ENCODE measurements around the gene IKZF1.
A peak's percentile ranks its signal among the peaks of the same experiment; 100 is the strongest.

The IKZF1 gene

DNA sequence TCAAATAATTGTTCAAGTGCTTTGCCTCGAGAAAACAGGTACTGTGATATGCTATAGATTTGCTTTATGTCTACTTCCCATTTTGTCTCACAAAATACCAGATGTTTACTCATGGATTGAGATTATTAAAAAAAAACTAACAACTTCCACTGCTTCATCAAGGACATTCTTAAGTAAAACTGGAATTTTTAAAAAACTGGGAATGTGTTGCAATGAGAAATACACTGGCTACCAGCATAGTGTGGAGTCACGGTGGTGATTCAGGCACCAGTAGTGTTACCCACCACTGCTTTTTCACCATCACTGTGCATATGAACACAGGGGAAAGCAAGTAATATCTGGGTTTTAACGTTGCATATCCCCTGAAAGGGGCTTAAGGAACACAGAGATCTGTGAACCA lies 124.4 kb downstream of the IKZF1 start:
- Histone ChIP-seq H3K27ac (ENCODE audit: low read depth, low read length) (no peak overlapping the region), H3K36me3 (ENCODE audit: insufficient read depth, low read length) (no peaks in the 10 kb centered on the region), H3K4me3 (ENCODE audit: low read depth in 1 of 2, low read length in 2 of 2) (no peak overlapping the region), H3K27me3 (ENCODE audit: control insufficient read depth in 1 of 2, insufficient read depth in 2 of 2, low read length in 2 of 2) (no peaks in the 10 kb centered on the region), H3K9ac (ENCODE audit: low read length) (no peak overlapping the region), H3K4me1 (ENCODE audit: insufficient read depth, low read length) (no peaks in the 10 kb centered on the region), H3K9me3 (ENCODE audit: low read length) (no peaks in the 10 kb centered on the region)

DNA sequence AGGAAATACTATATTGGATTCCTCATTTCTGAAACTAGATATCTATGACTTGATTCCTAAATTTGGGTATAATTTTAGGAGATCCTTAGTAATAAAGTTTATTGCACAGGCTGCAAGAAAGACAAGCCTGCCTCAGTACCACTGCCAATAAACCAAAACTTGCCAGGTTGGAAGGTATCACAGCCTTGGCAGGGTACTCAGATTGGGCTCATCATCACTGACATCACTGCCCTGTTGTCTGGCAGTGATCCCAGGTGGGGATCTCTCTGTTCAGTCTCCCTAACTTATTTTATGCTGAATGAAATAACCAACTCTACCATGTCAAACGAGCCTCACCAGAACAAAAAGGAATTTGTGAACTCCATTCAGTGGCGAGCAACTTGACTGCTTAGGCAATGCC lies 126.8 kb downstream of the IKZF1 start:
- Histone ChIP-seq H3K4me1 (ENCODE audit: insufficient read depth, low read length) (no peaks in the 10 kb centered on the region), H3K27ac (ENCODE audit: low read depth, low read length) (no peak overlapping the region), H3K4me3 (ENCODE audit: low read depth in 1 of 2, low read length in 2 of 2) (no peak overlapping the region), H3K9ac (ENCODE audit: low read length) (no peak overlapping the region), H3K27me3 (ENCODE audit: control insufficient read depth in 1 of 2, insufficient read depth in 2 of 2, low read length in 2 of 2) (no peaks in the 10 kb centered on the region), H3K9me3 (ENCODE audit: low read length) (no peaks in the 10 kb centered on the region), H3K36me3 (ENCODE audit: insufficient read depth, low read length) (no peaks in the 10 kb centered on the region)

DNA sequence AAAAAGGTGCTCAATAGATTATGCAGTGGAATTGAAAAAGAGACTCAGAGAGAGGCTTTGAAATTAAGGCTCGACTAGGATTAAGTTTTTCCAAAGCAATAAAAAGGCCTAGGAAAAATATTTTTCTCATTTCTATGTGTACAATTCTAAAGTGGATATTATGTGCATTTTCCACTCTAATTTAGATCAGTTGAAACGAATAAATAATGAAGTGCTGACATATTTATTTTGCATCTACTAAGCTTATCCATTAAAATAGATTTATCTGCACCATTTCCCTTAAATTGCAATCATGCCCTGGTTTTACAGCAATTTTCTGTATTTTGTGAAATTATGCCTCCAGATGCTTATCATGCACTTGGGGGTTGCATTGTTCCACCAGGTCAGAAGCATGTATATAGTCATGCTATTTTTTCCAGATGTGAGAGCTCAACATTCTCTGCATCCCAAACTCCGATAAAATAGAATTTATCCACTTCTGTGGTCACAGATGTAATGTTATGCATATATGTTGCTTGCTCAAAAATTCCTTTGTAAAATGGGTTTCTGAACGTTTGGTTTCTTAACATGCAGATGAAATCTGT lies 127.3 kb downstream of the IKZF1 start:
- Histone ChIP-seq H3K4me1 (ENCODE audit: insufficient read depth, low read length) (no peaks in the 10 kb centered on the region), H3K9me3 (ENCODE audit: low read length) (no peaks in the 10 kb centered on the region), H3K9ac (ENCODE audit: low read length) (no peak overlapping the region), H3K27ac (ENCODE audit: low read depth, low read length) (no peak overlapping the region), H3K27me3 (ENCODE audit: control insufficient read depth in 1 of 2, insufficient read depth in 2 of 2, low read length in 2 of 2) (no peaks in the 10 kb centered on the region), H3K36me3 (ENCODE audit: insufficient read depth, low read length) (no peaks in the 10 kb centered on the region), H3K4me3 (ENCODE audit: low read depth in 1 of 2, low read length in 2 of 2) (no peak overlapping the region)

DNA sequence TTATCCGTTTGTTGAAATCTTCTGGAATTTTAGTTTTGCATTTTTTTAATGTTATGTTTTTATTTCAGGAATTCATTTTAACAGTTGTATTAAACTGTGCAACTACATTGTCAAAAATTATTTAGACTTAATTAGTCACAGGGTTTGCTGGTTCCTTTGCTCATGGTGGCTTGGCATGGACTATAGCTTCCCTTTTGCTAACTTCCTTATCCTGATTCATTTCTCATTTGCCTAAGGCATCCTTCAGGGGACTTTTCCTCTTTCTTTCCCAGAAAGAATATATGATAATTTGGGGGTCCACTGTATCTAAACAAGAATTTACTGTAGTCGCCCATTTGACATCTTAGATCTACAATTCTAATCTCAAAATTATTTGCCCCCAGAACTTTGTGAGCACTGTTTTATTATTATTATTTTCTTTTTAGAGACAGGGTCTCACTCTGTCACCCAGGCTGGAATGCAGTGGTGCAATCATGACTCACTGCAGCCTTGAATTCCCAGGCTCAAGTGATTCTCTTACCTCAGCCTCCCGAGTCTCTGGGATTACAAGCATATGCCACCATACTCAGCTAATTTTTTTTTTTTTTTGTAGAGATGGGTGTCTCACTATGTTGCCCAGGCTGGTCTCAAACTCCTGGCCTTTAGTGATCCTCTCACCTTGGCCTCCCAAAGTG lies 131.8 kb downstream of the IKZF1 start:
- H3K9ac ChIP-seq (ENCODE audit: low read length): no peak overlapping the region
- no peaks in the 10 kb centered on the region for H3K27me3 ChIP-seq (ENCODE audit: control insufficient read depth in 1 of 2, insufficient read depth in 2 of 2, low read length in 2 of 2)
- no peak overlapping the region for H3K27ac ChIP-seq (ENCODE audit: low read depth, low read length)
- H3K4me1 ChIP-seq (ENCODE audit: insufficient read depth, low read length): no peaks in the 10 kb centered on the region
- no peaks in the 10 kb centered on the region for H3K9me3 ChIP-seq (ENCODE audit: low read length)
- H3K4me3 ChIP-seq (ENCODE audit: low read depth in 1 of 2, low read length in 2 of 2): no peak overlapping the region
- peaks cover 6% of the 10 kb centered on the region for H3K36me3 ChIP-seq (ENCODE audit: insufficient read depth, low read length)

DNA sequence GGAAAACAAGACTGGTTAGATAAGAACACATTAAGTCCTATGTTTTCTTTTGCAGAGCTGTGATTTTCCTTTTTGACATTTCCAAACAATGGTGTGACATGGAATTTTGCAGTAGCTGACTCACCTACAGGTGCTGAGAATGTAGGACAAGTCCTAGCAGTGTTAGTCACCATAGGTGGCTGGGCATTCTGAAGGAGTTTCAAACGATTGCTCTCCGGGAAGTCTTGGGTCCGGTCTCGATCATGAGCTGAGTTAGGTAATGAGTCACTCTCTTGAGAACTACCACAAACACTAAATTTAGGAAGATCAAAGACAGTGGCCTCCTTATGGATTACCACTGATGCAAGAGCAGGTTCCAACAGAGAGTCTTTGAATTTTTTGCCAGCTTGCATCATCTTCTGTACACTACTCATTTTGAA lies 142.0 kb downstream of the IKZF1 start:
- H3K27me3 ChIP-seq (ENCODE audit: control insufficient read depth in 1 of 2, insufficient read depth in 2 of 2, low read length in 2 of 2): no peaks in the 10 kb centered on the region
- H3K4me3 ChIP-seq (ENCODE audit: low read depth in 1 of 2, low read length in 2 of 2): no peak overlapping the region
- peaks cover 4% of the 10 kb centered on the region for H3K4me1 ChIP-seq (ENCODE audit: insufficient read depth, low read length)
- H3K36me3 ChIP-seq (ENCODE audit: insufficient read depth, low read length): peaks cover 22% of the 10 kb centered on the region
- no peaks in the 10 kb centered on the region for H3K9me3 ChIP-seq (ENCODE audit: low read length)
- no peak overlapping the region for H3K9ac ChIP-seq (ENCODE audit: low read length)
- no peak overlapping the region for H3K27ac ChIP-seq (ENCODE audit: low read depth, low read length)

DNA sequence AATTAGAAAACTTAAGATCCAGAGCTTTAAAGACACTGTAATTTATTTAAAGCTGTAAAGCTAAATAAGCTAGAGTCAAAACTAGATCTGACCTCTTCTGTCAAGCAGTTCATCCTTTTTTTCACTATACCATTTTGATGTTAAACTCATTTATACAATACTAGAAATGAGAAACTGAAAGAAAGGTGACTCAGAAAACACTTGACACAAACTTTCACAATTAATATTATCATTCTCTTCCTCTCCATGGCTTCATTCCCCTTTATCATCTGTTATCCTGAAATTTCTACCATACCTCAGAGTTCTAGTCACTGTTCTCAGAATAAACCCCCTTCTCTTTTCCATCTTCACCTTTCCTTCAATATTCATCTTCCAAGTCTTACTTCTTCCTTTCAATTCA lies 144.3 kb downstream of the IKZF1 start:
- H3K27ac ChIP-seq (ENCODE audit: low read depth, low read length): no peak overlapping the region
- H3K4me1 ChIP-seq (ENCODE audit: insufficient read depth, low read length): peaks cover 4% of the 10 kb centered on the region
- no peaks in the 10 kb centered on the region for H3K9me3 ChIP-seq (ENCODE audit: low read length)
- peaks cover 16% of the 10 kb centered on the region for H3K36me3 ChIP-seq (ENCODE audit: insufficient read depth, low read length)
- H3K27me3 ChIP-seq (ENCODE audit: control insufficient read depth in 1 of 2, insufficient read depth in 2 of 2, low read length in 2 of 2): no peaks in the 10 kb centered on the region
- H3K9ac ChIP-seq (ENCODE audit: low read length): no peak overlapping the region
- no peak overlapping the region for H3K4me3 ChIP-seq (ENCODE audit: low read depth in 1 of 2, low read length in 2 of 2)

DNA sequence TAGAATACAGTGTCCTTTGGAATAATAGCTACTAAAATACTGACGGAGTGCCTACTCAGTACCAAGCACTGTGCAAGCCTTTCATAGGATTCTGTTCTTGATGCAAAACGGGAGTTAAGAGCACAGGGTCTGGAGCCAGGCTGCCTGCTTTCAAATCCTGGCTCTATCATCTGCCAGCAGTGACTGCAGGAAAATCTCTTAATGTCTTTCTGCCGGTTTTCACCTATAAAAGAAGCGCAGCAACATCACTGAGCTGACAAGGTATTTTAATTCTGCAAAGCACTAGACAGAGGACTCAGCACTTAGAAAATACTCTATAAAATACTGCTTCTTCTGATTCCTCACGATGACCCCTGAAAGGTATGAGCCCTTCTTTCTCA lies 145.0 kb downstream of the IKZF1 start:
- H3K27me3 ChIP-seq (ENCODE audit: control insufficient read depth in 1 of 2, insufficient read depth in 2 of 2, low read length in 2 of 2): no peaks in the 10 kb centered on the region
- H3K4me3 ChIP-seq (ENCODE audit: low read depth in 1 of 2, low read length in 2 of 2): peak overlapping the region; percentile 80 to 86
- no peaks in the 10 kb centered on the region for H3K9me3 ChIP-seq (ENCODE audit: low read length)
- peak overlapping the region; percentile 80 for H3K27ac ChIP-seq (ENCODE audit: low read depth, low read length)
- H3K4me1 ChIP-seq (ENCODE audit: insufficient read depth, low read length): peaks cover 4% of the 10 kb centered on the region
- peaks cover 16% of the 10 kb centered on the region for H3K36me3 ChIP-seq (ENCODE audit: insufficient read depth, low read length)
- peak overlapping the region; percentile 19 for H3K9ac ChIP-seq (ENCODE audit: low read length)

DNA sequence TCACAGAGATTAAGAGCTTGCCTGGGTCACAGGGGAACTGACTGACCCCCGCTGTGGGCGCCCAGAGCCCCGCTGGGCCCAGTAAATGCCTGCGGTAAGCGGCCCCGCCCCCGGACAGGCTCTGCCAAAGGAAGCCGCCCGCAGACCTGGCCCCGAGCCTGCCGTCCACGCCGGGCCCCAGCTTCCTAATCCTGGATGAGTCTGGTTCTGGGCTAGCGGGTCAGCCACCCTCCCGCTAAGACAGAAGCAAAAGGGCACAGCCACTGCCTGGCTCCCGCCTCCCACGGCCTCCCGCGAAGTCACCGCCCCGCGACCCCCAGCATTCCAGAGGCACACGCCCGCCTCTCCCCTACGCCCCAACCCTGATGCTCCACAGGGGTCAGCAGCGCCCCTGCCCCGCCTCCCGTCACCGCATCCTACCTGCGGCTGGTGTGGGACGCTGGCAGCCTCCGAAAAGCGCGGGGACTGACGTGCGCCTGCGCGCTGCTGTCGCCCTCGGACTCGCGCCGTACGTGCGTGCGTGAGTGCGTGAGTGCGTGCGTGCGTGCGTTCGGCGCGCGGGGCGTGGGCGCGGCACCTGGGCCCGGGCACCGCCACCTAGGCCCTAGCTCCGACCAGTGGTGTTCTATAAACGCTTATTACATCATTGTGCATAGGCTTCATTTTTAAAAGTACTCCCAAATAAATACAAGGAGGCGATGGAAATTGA lies 145.5 kb downstream of the IKZF1 start, which contains the start of gene FIGNL1:
Gene FIGNL1, minus strand, starts transcription at position 470 of the 709 bp plus-strand sequence. CDS start 3,063 bp downstream, outside the sequence.
- Histone ChIP-seq H3K4me3 (ENCODE audit: low read depth in 1 of 2, low read length in 2 of 2) (peak within 1 kb of the TSS; percentile 80 to 86), H3K4me1 (ENCODE audit: insufficient read depth, low read length) (peaks cover 4% of the 10 kb centered on the region), H3K9me3 (ENCODE audit: low read length) (no peaks in the 10 kb centered on the region), H3K27ac (ENCODE audit: low read depth, low read length) (peak within 1 kb of the TSS; percentile 80), H3K9ac (ENCODE audit: low read length) (peak within 1 kb of the TSS; percentile 19), H3K36me3 (ENCODE audit: insufficient read depth, low read length) (peaks cover 16% of the 10 kb centered on the region), H3K27me3 (ENCODE audit: control insufficient read depth in 1 of 2, insufficient read depth in 2 of 2, low read length in 2 of 2) (no peaks in the 10 kb centered on the region)

DNA sequence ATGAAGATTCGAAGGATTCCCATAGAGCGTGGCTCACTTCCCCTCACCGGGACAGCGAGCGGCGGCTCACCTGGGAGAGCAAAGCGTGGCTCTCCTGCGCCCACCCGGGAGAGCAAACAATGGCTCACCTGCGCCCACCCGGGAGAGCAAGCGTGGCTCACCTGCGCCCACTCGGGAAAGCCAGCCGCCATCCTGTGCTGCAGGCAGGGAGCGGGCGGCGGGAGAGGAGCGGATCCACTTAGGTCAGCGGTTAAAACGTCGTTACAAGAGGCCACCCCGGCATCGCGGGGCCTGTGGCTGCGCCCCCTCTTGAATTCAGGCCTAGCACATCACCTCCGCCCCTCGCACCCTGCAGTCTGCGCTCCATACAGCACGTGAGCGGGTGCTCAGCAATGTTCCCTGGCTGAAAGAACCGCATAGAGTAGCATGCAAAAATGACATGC lies 146.1 kb downstream of the IKZF1 start:
- Histone ChIP-seq H3K4me3 (ENCODE audit: low read depth in 1 of 2, low read length in 2 of 2) (peak overlapping the region; percentile 80 to 86), H3K27ac (ENCODE audit: low read depth, low read length) (peak overlapping the region; percentile 80), H3K9ac (ENCODE audit: low read length) (peak overlapping the region; percentile 11), H3K9me3 (ENCODE audit: low read length) (no peaks in the 10 kb centered on the region), H3K36me3 (ENCODE audit: insufficient read depth, low read length) (peaks cover 15% of the 10 kb centered on the region), H3K4me1 (ENCODE audit: insufficient read depth, low read length) (peaks cover 4% of the 10 kb centered on the region), H3K27me3 (ENCODE audit: control insufficient read depth in 1 of 2, insufficient read depth in 2 of 2, low read length in 2 of 2) (no peaks in the 10 kb centered on the region)
